GM21367 (cell line): ENCODE results near the gene MFSD12.

Experiments used
- ATAC-seq: cut with Tn5 transposase; IDR thresholded peaks from one replicate; pipeline ENCODE4 v1.9.1; 2021; ENCODE audit not compliant: unreplicated experiment

Gene MFSD12

DNA sequence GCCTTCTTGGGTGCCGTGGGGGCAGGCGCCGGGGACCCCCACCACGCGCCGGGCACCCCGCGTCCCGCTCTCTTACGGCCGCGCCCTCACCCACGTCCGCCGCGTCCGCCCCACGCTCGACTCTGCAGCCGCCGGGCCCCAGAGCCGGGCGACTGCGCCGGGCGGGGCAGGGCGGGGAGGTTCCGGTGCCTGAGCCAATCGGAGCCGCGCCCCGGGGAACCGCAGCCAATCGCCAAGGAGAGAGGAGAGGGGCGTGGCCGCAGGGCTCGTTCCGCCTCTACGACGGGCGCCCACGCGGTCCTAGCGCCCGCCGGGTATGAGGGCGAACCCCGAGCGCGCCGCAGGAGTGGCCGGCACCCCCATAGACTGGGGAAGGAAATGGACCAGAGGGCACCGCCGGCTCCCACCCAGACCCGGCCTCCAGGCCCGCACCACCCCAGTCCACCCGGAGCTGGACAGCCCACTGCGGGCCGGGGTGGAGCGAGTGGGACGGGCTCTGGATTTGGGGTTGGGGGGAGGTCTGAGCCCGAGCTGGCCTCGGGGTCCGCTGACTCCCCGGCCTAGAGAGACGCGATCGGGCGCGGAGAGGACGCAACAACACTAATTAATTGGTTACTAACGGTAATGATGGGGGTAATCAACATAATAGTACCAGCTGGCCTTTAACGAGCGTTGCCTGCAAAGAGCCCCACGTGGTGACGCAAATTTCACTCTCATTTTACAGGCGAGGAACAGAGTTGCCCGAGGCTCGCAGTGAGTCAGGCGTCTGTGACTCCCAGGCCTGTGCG, at the start of gene MFSD12:
Gene MFSD12 (minus strand): TSS at position 126 of the 788 bp plus-strand sequence. CDS start 183 bp downstream, outside the sequence.
- ATAC-seq: peak; percentile 69

DNA sequence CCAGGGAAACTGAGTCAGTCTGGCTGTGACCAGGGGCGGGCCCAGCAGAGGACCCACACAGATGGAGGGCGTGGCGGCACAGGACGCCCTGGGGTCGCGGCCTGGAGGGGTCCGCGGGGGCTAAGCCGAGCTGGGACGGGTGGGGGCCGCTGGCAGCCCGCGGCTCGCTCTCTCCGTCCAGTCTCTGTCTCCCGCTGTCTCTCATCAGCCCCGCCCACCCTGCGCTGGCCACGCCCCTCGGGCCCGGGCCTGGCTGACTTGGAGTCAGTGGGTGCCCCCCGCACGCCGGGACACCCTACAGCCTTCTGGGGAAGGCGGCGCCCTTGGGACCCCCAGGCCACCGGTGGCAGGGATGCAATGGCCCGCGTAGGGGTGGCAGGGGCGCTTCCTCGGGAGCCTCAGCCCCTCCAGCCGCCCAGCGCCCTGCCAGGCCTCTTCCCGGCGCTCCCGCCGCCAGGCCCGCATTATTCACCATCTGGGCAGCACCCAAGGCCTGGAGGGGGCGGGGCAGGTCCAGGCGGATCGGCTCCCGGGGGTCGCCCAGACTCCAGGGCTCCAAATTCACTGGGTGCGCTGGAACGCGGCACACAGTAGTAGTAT, 49.4 kb upstream of the MFSD12 start, which contains the start of gene TBXA2R:
Gene TBXA2R (minus strand): TSS at position 186 of the 600 bp plus-strand sequence. CDS start 6,241 bp downstream, outside the sequence.
- ATAC-seq: no peak

DNA sequence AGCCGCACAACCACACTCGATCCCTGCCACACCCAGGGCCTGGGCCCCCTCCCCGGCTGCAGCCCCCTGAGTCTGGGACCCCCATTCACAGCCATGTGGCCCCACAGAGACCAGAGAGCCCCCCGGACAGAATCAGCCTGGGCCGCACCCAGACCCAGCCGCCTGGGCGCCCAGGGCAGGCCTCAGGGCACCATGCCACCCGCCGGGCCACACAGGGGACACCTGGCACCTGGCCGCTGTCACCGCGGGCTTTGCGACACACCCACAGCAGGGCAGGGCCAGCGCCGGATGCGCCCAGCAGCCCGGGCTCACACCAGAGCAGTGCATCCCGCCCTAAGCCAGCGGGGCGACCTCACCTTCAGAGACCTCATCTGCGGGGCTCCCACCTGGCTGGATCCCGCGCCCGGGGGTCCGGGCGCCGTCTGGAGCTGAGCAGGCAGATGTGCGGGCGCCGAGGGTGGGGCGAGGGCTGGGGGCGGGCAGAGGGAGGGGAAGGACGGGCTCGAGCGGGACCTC, 48.8 kb upstream of the MFSD12 start:
- no peak for ATAC-seq

DNA sequence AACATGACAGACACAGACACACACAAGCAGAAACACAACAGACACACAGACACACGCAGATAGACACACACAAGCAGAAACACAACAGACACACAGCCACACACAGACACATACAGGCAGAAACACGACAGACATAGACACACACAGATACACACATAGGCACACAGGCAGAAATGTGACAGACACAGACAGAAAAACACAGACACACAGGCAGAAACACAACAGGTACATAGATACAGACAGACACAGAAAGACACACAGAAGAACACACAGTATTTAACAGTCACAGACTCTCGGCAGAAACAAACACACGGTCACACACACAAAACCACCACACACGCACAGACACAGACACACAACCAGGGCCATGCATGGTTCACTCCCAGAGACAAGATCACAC, 48.4 kb upstream of the MFSD12 start:
- ATAC-seq: no peak

DNA sequence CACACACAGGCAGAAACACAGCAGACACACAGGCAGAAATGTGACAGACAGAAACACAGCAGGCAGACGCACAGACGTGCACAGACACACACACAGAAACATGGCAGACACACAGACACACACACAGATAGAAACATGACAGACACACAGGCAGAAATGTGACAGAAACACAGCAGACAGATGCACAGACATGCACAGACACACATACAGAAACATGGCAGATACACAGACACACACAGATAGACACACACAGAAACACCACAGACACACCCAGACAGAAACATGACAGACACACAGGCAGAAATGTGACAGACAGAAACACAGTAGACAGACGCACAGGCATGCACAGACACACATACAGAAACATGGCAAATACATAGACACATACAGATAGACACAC, 48.0 kb upstream of the MFSD12 start:
- no peak for ATAC-seq

DNA sequence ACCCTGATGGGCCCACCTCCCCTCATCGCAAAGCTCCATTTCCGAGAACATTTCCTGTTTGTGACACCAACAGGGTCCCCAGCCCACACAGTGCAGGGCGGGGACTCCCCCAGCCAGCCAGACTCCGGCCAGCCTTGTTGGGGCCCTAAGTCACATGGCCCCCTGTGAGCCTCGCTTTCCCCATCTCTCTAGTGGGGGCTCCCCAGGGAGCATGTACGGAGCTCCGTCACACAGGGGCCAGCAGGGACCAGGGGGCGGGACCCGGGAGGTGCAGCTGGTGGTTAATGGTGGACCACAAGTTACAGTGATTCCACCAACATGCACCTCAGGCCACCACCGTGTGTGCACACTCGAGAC, 47.6 kb upstream of the MFSD12 start:
- no peak for ATAC-seq

DNA sequence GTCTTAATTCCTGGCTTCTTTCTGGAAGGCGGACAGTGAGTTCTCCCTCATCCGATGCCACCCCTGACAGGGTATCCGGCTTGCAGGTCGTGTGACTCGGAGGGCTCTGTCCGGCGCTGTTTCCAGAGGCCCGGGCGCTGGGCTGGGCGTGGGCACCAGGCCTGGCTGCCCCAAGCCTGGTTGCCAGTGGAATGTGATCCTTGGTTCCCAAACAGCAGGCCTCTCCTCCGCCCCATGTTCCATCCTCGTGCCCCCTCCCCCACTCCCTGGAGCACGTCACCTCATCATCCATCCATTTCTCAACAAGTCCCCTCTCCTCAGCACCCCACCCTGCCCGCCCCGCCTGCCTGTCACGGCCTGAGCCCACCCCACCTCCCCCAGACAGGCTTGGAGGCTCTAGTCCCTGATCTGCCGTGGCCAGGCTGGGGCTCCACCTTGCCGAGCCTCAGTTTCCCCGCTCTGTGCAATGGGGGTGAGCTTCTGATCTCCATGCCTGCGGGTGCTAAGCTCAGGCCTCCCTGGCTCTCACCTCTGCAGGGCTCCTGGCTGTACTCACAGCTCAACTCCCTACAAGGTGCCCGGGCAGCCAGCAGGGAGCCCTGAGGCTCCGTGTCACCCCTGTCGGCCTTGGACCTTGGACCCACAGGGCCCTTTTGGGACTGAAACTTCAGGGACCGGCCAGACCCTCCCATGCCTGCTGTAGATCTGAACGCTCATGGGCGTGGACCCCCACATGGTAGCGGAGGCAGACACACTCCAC, 47.0 kb upstream of the MFSD12 start:
- ATAC-seq: no peak

DNA sequence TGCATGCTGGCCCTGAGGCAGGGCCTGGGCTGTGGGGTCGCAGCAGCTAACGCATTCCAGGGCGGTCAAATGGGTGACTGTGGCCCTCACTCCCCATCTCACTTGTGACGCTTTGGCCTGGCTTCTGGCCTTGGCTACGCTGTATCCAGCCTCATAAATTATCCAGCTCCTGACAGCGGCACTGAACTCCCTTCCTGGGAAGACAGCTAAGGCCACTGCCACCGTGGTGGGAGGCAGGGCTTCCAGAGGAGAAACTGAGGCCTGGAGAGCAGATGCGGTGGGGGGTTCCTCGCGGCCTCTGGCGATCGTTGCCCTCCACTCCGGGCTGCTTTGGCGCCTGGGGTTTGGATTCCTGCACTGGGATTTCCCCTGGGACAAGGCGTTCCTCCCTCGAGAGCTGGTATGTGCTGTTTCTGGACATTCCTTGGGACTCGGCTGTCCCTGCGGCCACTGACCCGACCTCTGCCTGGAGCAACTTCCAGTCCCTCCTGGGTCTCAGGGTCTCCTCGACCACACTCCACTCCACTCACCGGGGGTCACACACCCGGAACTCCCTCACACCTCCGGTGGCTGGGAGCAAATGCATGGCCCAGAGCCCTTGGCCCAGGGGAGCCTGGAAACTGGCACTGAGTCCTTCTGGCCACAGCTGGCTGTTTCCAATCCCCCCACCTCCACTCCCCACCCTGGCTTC, 45.9 kb upstream of the MFSD12 start:
- no peak for ATAC-seq

DNA sequence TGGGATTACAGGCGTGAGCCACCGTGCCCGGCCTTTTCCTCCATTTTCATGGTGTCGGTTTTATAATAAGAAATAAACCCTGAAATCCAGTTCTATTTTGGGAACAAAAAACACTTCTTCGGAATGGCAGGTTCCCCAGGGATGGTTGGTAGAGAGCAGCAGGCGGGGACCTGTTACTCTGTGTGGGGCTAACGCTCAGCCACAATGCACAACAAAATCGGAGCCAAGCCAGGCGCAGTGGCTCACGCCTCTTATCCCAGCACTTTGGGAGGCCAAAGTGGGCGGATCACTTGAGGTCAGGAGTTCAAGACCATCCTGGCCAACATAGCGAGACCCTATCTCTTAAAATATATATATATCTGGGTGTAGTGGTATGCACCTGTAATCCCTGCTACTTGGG, 43.6 kb upstream of the MFSD12 start:
- ATAC-seq: no peak

DNA sequence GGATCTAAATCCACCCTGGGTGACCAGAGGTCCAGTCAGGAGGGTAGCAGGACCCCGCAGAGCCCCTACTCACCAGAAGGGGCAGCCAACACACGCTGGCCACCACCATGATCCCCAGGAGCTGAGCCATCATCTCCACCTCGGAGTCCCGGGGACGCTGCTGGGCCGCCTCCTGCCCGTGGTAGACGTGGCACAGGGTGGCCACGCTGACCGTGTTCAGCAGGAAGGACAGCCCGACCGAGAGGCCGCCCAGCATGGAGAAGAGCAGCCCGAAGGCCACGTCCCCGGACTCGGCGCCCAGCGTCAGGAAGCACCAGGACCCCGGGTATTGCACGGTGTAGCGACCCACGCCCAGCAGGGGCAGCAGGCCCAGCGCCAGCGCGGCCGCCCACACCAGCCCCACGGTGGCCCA, 42.4 kb upstream of the MFSD12 start:
- ATAC-seq: no peak

DNA sequence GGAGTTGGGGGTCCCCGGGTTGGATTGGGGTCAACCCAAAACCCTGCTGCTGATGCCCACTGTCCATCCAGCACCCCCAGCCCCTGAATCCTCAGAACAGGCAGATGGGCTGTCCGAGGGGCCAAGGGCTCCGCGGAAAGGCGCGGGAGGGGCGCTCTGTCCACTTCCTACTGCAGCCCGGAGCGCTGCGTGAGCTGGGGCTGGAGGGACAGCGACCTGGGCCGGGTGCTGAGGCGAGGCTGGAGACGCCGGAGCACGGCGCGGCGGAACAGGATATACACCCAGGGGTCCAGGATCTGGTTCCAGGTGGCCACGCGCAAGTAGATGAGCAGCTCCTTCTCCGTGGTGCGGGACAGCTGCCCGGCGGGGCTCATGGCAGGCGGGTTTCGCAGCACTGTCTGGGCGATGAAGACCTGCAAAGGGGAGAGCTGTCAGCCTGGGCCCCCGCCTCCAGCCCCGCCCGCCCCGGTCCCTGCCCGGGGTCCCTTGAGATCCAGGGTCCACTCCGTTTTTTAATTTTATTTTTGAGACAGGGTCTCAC, 38.2 kb upstream of the MFSD12 start:
- ATAC-seq: no peak

DNA sequence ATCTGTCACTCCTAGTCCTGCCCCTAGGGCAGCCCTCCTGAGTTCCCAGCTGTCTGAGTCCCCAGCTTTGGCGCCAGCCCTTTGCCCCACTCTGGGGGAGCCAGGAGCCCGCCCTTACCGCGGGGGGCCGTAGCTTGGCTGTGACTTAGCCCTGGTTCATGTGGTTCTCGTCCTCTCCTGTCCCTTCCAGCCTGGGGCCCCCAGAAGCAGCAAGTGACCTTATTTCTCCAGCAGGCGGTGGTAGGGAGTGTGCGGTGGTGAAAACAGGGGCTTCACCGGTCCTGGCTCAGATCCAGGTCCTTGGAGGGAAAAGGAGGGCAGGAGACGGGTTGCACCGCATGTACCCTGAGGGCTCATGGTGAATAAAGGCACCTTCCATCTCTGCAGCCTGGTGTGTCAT, 35.8 kb upstream of the MFSD12 start:
- no peak for ATAC-seq

DNA sequence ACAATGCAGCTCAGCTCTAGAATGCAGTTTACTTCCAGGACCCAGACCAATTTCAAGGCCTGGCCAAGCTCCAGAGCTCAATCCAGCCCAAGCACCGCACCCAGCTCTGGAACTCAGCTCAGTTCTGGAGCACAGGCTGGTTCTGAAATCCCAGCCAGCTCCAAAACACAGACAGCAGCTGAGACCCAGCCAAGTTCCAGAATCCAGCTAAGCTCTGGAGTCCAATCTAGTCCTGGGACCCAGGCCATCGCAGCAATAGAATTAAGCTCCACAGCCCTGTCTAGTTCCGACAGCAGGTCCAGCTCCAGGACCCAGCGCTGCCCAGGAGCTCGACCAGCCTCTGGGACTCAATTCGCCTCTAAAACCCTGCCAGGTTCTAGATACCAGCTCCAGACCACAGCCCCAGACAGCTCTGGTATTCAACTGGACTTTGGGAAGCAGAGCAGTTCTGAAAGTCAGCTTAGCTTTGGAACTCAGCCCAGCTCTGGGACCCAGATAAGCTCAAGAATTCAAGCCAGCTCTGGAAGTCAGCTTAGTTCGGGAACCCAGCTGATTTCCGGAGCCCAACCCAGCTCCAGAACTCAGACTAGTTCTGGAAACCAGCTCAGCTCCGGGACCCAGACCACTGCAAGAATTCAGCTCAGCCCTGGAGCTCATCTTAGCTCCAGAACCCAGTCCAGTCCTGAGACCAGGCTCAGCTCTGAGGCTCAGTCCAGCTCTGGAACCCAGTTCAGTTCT, 34.7 kb upstream of the MFSD12 start:
- no peak for ATAC-seq

DNA sequence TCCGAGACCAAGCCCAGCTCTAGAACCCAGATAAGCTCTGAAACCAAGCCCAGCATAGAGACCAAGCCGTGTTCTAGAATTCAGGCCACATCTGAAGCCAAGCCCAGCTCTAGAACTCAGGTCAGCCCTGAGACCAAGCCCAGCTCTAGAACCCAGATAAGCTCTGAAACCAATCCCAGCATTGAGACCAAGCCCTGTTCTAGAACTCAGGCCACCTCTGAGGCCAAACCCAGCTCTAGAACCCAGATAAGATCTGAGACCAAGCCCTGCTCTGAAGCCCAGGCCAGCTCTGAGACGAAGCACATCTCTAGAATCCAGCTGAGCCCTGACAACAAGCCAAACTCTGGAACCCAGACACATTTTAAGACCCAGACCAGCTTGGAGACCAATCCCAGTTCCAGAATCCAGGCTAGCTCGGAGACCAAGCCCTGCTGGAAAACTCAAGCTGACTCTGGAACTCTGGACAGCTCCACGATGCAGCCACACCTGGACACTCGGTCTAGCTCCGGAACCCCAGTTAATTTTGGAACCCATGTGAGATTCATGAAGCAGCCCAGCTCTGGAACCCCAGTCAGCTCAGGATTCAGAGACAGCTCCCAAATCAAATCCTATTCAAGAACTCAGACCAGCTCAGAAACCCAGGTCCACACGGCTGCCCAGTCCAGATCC, 33.7 kb upstream of the MFSD12 start:
- ATAC-seq: no peak

DNA sequence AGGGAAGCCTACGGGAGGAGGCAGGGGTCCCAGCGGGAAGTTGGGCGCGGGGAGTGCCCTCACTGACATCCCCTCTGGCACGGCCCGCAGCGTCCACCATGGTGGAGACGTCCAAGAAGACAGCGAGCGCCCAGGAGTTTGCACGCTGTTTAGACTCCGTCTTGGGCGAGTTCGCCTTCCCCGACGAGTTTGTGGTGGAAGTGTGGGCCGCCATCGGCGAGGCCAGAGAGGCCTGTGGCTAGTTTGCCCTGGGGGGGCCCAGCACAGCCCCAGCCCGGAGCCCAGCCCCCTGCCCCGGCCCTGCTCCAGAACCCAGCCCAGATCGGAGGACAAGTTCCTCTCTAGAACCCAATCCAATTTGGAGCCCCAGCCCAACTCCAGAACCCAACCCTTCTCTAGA, 32.6 kb upstream of the MFSD12 start:
- no peak for ATAC-seq

DNA sequence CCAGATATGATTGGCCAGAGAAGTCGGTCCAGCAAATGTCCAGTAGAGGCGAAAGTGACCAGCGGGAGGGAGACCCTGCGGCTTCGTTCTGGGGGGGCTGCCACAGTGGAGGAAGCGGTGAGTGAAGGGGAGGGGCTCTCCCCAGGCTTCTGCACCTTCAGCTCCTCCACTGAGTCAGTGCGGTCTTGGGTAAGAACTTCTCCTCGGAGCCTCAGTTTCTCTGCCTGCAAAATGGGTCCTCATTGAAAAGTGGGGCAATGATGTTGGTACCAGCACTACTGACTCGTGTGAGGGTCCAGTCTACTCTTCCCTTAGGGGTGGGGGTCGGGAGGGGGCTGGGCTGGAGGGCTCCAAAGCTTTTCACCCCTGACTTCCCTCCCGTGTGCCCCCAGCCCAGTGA, 32.1 kb upstream of the MFSD12 start:
- ATAC-seq: no peak

DNA sequence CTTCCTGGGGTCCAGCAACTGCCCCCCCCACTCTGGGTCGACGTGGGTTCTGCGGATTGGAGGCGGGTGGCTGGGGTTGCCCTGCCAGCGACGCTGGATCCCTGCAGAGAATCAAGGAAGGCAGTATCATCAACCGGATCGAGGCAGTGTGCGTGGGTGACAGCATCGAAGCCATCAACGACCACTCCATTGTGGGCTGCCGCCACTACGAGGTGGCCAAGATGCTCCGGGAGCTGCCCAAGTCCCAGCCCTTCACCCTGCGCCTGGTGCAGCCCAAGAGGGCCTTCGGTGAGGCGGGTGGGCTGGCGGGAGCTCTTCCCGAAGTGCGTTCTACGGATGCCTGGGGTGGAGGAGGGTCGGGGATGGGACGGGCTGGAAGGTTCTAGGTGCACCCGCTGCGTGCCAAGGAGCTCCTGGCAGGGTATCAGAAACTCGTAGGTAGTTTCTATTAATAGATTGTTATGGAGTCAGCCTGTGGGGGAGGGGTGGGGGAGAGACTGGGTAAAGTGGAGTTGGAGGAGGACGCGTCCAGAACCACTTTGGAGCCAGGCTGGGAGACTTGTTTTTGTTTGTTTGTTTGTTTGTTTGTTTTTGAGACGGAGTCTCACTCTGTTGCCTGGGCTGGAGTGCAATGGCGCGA, 29.4 kb upstream of the MFSD12 start:
- ATAC-seq: no peak

DNA sequence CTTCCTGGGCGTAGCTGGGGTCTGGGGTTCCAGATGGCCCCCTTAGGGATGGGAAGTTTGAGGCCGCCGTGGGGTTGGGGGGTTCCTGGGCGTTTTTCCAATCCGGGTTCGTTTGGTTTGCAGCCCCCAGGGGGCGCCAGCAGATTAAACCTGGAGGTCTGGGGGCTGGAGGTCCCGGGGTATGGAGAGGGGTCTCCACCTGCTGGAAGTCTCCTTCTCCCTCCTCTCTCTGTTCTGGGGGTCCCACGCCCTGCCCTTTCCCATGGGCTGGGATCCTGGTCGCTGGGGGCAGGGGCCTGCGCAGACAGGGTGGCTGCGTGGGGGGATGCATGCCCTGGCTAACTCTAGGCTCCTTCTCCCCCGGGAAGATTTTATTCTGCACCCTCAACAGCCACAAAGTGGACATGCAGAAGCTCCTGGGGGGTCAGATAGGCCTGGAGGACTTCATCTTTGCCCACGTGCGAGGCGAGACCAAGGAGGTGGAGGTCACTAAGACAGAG, 28.8 kb upstream of the MFSD12 start:
- ATAC-seq: no peak
